Measurements from ENCODE around the gene EIPR1.

DNA sequence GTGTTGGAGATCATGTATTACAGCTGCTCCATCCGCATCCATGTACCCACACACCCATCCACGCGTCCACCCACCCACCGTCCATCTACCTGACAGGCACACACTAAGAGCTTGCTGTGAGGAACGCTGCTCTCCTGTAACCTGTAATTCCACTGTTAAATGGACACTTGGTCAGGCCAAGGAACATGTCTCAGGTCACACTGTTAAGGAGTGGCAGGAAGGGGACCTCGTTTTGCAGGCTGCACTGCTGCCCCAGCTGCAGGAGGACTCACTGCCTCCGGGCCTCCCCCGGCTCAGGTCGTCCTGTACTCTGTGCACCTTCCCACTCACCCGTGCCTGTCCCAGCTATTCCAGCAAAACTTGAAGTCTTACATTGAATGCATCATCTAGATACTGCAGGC is 170.5 kb downstream of the EIPR1 start:
- no peak for TF ChIP-seq ASH2L (IDR thresholded peaks at IDR 0.05; ENCODE audit: borderline replicate concordance, low read depth)
- no peak for TF ChIP-seq YY1 (IDR thresholded peaks at IDR 0.05; ENCODE audit: low read depth, low read length)
- TF ChIP-seq ZBED1 (IDR thresholded peaks at IDR 0.05; ENCODE audit: borderline replicate concordance) = no peak
- TF ChIP-seq, protein P1, sequence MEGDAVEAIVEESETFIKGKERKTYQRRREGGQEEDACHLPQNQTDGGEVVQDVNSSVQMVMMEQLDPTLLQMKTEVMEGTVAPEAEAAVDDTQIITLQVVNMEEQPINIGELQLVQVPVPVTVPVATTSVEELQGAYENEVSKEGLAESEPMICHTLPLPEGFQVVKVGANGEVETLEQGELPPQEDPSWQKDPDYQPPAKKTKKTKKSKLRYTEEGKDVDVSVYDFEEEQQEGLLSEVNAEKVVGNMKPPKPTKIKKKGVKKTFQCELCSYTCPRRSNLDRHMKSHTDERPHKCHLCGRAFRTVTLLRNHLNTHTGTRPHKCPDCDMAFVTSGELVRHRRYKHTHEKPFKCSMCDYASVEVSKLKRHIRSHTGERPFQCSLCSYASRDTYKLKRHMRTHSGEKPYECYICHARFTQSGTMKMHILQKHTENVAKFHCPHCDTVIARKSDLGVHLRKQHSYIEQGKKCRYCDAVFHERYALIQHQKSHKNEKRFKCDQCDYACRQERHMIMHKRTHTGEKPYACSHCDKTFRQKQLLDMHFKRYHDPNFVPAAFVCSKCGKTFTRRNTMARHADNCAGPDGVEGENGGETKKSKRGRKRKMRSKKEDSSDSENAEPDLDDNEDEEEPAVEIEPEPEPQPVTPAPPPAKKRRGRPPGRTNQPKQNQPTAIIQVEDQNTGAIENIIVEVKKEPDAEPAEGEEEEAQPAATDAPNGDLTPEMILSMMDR (IDR thresholded peaks at IDR 0.05 in 2 of 3, conservative IDR thresholded peaks at IDR 0.05 in 1 of 3; ENCODE audit: control insufficient read depth in 2 of 3, extremely low read depth in 1 of 3, insufficient read depth in 1 of 3, low read depth in 3 of 3, low read length in 3 of 3) = no peak
